ENCODE data around the gene WWOX. TPM values are rescaled to one million over a fixed set of nuclear protein-coding genes. Genes with fewer than 3 reads are reported as not detected.

Gene WWOX
- total and polyA plus RNA-seq, 2 of the 13 experiments (the other 11 are each of a cell fraction or from before 2014, with no cell fraction given) = 9.1 to 37.4 TPM

DNA sequence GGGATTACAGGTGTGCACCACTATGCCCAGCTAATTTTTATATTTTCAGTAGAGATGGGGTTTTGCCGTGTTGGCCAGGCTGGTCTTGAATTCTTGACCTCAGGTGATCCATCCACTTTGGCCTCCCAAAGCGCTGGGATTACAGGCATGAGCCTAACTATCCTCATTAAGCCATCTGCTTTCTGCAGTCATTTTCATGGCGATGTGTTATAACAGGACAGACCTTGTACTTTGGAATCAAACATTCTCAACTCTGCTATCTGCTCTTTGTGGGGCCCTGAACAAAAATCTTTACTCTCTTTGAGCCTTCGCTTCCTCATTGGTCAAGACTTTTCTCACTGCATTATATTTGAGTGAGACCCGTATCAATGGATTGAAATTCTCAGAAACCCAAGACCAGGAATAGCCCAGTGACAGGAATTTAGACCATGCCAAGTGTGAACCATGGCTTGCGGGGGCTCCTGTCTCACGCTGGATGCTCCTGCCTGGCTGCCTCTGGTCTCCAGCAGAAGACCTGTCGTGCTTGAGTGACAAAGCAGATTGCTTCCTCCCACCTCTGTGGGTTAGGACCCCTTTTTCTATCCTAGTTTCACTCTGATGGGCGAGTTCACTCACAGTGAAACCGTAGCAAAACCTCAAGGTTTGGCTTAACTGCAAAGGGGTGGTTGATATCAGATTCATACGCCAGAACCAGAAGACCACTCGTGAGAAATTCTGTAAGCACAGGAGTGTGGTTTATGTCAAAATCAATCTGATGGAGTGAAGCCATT is 982.0 kb downstream of the WWOX start (continued):
- TF ChIP-seq, protein P1, sequence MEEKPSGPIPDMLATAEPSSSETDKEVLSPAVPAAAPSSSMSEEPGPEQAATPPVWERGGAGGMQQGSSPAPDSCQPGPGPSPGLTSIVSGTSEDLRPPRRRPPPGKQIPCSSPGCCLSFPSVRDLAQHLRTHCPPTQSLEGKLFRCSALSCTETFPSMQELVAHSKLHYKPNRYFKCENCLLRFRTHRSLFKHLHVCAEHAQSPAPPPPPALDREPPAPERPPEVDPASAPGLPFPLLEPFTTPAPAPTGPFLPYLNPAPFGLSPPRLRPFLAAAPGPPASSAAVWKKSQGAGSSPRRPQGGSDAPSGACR (CRISPR knock-in tag; IDR thresholded peaks at IDR 0.05) = 0 out of 2 replicates have a peak, but pooled peaks have one; percentile 28
- TF ChIP-seq ZNF619 (CRISPR knock-in tag; IDR thresholded peaks at IDR 0.05) (no peak), RARG (CRISPR knock-in tag; IDR thresholded peaks at IDR 0.05; ENCODE audit: low read depth) (no peak), CBFB (CRISPR knock-in tag; IDR thresholded peaks at IDR 0.05) (no peak), ZFP37 (CRISPR knock-in tag; IDR thresholded peaks at IDR 0.05; ENCODE audit: borderline replicate concordance) (no peak), RAD51 (IDR thresholded peaks at IDR 0.05; ENCODE audit: borderline replicate concordance) (no peak), ZNF773 (CRISPR knock-in tag; IDR thresholded peaks at IDR 0.05; ENCODE audit: borderline replicate concordance) (no peak), RNF2 (conservative IDR thresholded peaks at IDR 0.05; ENCODE audit: low read depth) (no peak), SP2 (CRISPR knock-in tag; IDR thresholded peaks at IDR 0.05) (no peak)
- TF ChIP-seq, protein P2, sequence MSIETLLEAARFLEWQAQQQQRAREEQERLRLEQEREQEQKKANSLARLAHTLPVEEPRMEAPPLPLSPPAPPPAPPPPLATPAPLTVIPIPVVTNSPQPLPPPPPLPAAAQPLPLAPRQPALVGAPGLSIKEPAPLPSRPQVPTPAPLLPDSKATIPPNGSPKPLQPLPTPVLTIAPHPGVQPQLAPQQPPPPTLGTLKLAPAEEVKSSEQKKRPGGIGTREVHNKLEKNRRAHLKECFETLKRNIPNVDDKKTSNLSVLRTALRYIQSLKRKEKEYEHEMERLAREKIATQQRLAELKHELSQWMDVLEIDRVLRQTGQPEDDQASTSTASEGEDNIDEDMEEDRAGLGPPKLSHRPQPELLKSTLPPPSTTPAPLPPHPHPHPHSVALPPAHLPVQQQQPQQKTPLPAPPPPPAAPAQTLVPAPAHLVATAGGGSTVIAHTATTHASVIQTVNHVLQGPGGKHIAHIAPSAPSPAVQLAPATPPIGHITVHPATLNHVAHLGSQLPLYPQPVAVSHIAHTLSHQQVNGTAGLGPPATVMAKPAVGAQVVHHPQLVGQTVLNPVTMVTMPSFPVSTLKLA (IDR thresholded peaks at IDR 0.05) = no peak
- TF ChIP-seq, protein P3, sequence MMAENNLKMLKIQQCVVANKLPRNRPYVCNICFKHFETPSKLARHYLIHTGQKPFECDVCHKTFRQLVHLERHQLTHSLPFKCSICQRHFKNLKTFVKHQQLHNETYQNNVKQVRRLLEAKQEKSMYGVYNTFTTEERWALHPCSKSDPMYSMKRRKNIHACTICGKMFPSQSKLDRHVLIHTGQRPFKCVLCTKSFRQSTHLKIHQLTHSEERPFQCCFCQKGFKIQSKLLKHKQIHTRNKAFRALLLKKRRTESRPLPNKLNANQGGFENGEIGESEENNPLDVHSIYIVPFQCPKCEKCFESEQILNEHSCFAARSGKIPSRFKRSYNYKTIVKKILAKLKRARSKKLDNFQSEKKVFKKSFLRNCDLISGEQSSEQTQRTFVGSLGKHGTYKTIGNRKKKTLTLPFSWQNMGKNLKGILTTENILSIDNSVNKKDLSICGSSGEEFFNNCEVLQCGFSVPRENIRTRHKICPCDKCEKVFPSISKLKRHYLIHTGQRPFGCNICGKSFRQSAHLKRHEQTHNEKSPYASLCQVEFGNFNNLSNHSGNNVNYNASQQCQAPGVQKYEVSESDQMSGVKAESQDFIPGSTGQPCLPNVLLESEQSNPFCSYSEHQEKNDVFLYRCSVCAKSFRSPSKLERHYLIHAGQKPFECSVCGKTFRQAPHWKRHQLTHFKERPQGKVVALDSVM (CRISPR knock-in tag; IDR thresholded peaks at IDR 0.05) = 0 out of 2 replicates have a peak, but pooled peaks have one; percentile 15
- TF ChIP-seq, protein P4, sequence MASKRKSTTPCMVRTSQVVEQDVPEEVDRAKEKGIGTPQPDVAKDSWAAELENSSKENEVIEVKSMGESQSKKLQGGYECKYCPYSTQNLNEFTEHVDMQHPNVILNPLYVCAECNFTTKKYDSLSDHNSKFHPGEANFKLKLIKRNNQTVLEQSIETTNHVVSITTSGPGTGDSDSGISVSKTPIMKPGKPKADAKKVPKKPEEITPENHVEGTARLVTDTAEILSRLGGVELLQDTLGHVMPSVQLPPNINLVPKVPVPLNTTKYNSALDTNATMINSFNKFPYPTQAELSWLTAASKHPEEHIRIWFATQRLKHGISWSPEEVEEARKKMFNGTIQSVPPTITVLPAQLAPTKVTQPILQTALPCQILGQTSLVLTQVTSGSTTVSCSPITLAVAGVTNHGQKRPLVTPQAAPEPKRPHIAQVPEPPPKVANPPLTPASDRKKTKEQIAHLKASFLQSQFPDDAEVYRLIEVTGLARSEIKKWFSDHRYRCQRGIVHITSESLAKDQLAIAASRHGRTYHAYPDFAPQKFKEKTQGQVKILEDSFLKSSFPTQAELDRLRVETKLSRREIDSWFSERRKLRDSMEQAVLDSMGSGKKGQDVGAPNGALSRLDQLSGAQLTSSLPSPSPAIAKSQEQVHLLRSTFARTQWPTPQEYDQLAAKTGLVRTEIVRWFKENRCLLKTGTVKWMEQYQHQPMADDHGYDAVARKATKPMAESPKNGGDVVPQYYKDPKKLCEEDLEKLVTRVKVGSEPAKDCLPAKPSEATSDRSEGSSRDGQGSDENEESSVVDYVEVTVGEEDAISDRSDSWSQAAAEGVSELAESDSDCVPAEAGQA (IDR thresholded peaks at IDR 0.05; ENCODE audit: low read depth) = no peak
- TF ChIP-seq, protein P4 (CRISPR knock-in tag; IDR thresholded peaks at IDR 0.05; ENCODE audit: borderline replicate concordance) = no peak
- TF ChIP-seq, protein P5, sequence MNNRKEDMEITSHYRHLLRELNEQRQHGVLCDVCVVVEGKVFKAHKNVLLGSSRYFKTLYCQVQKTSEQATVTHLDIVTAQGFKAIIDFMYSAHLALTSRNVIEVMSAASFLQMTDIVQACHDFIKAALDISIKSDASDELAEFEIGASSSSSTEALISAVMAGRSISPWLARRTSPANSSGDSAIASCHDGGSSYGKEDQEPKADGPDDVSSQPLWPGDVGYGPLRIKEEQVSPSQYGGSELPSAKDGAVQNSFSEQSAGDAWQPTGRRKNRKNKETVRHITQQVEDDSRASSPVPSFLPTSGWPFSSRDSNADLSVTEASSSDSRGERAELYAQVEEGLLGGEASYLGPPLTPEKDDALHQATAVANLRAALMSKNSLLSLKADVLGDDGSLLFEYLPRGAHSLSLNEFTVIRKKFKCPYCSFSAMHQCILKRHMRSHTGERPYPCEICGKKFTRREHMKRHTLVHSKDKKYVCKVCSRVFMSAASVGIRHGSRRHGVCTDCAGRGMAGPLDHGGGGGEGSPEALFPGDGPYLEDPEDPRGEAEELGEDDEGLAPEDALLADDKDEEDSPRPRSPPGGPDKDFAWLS (CRISPR knock-in tag; IDR thresholded peaks at IDR 0.05; ENCODE audit: borderline replicate concordance) = no peak
- TF ChIP-seq, protein P6, sequence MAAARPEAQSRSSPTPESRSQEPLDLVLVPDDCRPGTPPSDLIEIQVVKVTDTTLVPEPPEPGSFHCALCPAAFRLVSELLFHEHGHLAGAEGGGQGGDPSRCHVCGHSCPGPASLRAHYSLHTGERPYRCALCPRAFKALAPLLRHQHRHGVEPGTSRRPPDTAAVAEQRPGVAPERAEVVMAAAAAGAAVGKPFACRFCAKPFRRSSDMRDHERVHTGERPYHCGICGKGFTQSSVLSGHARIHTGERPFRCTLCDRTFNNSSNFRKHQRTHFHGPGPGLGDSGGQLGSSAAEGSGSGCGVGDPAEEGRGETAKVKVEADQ (CRISPR knock-in tag; IDR thresholded peaks at IDR 0.05; ENCODE audit: borderline replicate concordance) = no peak
